Activated CD4-positive, alpha-beta T cell treated with anti-CD3 and anti-CD28 coated beads, Interleukin-10, Interleukin-2, amounts not matched to agents 100 ng/mL and 50 ng/mL, durations not matched to agents 16 hours and 8 hours (primary cell): Measurements from ENCODE around the gene MACROH2A1.
A peak's percentile ranks its signal among the peaks of the same experiment; 100 is the strongest.
"Not testable (repeated sequence)": the region's sequence is repeated elsewhere in the genome, so short reads cannot be mapped to it uniquely, and the experiment has no call there.

Experiments
- DNase-seq: peaks from one replicate; pipeline ENCODE4 v3.0.0-alpha.2; 2020

The MACROH2A1 gene

DNA sequence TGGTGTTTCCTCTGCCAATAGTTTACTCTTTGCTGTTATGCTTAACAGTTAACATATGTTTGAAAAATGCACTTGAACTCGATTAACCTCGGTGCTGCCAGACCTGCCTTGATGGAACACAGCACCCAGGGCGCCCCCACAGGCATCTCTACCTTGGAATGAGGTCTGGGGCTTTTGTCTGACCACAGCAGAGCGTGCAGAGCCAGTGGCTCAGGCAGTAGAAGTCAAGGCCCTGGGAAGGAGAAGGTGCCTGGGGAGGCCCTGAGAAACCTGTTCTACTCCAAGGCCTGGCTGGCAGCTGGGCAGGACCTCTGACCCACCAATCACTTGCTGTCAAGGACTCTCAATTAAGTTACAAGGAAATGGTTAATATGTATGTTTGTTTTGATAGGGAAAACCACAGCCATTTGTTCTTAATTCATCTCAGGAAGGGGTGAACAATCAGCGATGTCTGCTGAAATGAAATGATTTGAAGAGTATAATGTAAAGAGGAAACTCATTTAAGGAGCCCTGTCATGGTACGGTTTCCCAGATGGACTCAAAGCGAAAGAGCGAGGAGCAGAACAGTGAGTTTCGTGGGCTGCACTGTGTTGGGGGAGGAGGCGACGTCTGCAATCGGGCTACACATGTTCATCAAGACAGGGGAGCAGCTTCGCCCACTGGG lies 21.9 kb downstream of the MACROH2A1 start:
- peak; percentile 82 for DNase-seq

GRCh38 chr5:135375040-135375793 lies 23.8 kb downstream of the MACROH2A1 start:
- DNase-seq: no peak

DNA sequence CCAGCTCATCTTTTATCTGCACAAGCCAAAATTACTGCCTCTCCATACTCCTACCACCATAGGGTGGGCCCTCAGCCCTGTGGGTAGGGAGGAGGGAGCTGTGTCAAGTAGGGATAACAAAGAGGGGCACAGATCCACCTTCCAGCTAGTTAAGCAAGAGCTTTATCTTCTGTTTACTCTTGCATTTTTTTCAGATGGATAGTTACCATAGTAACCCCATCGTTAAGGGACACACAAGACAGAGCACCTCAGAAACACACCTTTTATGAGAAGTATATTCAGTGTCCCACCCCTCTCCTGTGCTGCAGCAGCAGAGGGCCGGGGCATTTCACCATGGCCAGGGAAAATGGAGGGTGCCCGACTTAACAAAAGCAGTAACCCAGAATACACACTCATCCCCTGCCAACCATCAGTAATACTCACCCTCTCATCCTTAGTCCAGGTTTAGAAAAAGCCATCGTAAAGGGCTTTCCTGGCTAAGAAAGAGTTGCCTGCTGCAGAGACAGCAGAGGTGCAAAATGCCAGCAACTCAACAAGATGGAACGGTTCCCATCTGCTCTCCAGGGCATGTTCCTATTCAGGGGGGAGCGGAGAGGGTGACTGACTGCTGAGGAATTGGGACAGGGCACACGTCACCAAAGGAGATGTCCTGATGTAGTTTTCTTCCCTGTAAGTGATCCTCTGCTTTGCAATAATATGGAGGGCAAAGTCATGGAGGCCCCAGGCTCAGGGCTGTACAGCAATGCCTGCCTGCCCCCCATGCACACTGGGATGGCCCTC lies 25.1 kb downstream of the MACROH2A1 start:
- DNase-seq: no peak

- peak; percentile 29 for DNase-seq
Measured at GRCh38 chr5:135372654-135373381, 26.2 kb downstream of the MACROH2A1 start.

- DNase-seq: no peak
Measured at GRCh38 chr5:135371622-135372232, 27.3 kb downstream of the MACROH2A1 start.

- DNase-seq: no peak
Measured at GRCh38 chr5:135369952-135370351, 29.1 kb downstream of the MACROH2A1 start.

- DNase-seq: no peak
Measured at GRCh38 chr5:135367554-135367953, 31.5 kb downstream of the MACROH2A1 start.

- no peak for DNase-seq
Measured at GRCh38 chr5:135367076-135367475, 32.0 kb downstream of the MACROH2A1 start.

DNA sequence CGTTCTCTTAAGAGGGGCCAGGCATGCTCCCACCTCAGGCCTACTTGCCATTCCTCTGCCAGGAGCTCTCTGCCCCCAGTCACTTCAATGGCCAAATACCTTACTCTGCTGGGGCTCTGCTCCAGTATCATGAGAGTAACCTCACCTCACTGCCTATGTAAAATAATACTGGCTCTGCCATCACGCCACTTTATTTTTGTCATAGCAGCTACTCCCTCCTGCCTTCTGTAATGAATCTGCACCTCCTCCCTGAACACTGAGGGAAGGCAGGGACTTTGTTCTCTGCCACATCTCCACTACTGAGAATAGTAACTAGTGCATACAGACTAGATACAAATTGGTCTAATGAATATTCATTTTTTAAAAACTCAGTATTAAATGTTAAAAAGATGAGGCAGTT lies 33.8 kb downstream of the MACROH2A1 start:
- no peak for DNase-seq

DNA sequence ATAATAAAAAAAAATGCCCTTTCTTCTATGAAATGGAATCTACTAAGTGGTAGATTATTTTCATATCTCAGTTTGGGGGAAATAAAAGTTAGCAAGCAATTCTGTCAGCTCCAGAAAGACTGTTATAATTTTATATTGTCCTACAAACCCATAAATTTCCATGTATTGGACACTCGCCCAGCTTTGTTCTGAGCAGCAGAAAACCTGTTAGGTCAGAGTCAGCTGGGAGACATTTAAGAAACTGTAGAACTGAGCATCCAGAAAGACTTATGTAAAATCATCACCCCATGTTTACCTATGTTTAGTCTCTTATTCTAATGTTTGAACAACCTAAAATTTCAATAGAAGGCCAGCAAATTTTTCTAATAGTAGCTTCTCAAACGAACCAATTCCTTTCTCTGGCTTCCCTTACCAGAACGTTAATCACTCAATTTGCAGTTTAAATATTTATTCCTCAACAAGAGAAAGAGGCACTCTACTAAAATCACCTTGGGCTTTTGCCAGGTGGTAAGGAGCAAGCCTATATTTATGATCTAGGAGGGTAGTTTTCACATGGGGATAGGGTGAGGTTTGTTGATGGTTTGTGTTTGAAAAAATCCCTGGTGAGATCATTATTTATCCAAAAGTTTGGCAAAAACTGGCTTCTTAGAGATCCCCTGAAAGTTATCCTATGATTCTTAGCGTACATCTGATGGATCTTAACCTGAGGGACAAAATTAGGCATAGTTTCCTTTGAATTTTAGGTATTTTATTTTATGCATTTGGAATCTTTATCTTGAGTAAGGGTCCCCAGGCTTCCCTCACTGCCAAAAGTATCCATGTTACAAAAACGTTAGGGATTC lies 34.4 kb downstream of the MACROH2A1 start:
- DNase-seq: no peak

DNA sequence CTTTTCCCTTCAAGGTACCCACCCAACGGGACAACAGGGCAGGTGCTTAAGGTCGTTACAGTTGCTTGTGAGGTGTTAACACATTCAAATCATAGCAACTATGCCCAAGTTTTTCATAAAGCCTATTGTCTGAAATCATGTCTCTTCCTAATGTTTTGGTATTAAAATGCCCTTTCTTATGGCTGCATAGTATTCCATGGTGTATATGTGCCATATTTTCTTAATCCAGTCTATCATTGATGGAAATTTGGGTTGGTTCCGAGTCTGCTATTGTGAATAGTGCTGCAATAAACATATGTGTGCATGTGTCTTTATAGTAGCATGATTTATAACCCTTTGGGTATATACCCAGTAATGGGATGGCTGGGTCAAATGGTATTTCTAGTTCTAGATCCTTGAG lies 35.7 kb downstream of the MACROH2A1 start:
- not testable (repeated sequence) for DNase-seq

- no peak for DNase-seq
Measured at GRCh38 chr5:135362102-135362501, 36.9 kb downstream of the MACROH2A1 start.

DNA sequence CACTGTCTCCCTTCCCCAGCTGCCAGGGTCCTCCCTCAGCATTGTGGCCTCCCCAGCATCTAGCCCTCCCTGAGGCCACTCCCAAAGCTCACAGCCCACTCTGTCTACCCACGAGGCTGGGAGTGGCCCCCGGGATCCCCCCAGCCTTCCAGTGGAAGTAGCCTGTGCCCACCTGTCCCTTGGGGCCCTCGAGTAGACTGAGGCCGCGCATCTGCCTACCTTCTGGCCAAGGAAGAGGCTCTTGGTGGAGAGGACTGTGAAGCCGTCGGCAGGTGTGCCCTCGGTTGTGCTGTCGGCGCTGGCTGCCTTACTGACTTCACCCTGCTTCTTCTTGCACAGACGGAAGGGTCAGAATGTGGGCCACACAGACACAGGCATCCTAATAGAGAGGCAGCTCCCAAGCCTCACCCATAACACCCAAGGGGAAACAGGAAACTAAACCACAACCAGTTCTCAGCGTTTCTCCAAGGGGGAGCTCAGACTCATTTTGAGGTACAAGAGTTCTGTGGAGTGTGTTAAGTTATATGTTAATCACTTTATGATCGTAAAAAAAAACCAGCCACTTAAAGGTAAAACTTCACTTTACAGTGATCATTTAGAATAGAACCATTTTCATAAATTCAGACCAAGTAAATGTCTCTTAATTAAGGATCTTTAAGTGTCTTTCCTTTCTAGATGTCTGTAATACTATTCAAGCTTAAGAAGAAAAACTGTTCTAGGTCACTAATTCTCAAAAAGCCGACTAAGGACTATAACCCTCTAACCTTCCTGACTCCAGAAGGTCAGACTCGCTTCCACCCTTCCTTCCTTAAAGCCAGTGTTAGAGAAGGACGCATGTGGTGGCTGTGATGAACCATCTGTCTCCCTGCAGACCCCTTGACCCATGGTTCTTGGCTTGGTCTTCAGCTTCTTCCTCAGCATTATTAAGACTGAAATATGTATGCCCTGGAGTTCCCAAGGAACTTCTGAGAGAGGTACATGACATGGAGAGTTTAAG lies 38.5 kb downstream of the MACROH2A1 start:
- no peak for DNase-seq

- no peak for DNase-seq
Measured at GRCh38 chr5:135359374-135360165, 39.5 kb downstream of the MACROH2A1 start.

DNA sequence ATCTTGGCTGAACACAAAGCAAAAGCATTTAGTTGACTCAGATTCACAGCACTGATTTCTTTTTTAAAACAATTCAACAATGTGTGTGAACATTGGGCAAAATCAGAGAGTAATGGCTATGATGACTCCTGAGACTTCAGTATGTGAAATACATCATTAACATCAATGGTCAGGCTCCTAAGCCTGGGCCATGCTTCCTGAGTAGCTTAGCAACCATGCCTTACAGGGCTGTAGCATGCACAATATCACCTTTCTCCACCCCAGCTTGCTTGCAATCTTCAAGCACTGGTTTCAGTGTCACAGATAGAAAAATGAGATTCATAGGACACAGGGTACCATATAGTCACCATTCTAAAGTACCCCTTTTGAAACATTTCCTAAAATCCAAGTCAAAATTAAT lies 41.3 kb downstream of the MACROH2A1 start:
- DNase-seq: no peak

DNA sequence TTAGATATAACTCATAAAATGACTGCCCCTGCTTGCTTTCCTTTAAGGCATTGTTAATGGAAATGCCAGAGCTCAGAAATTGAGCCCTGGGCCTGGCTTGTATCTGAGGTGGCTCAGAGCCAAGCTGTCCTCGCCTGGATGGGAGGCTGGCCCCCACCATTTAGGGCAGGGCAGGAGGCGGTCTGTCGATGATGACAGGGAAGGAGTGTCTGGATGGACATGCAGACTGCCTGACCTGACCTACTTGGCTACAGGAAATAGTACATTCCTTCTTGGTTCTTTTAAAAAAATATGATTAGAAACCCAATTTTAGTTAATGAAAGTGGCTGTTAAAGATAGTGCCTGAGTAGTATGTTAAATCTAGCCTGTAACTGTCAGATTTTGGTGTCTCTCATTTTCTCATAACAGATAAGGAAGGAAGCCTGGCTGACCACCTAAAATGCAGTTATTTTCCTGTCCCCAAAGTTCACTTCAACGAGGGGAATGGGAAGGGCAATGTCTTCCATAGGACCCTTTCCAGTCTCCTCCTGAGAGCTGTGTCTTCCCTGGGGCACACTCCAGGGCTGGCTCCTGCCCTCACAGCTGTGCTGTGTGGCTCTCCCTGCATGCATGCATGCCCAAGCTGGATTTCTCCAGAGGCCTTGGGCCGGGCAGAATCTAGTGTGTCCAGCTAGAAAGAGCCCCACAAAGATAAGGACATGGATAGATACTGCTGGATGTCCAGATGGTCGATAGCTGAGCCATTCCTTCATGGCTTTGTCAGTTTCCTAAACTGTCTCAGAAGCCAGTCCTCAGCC lies 42.3 kb downstream of the MACROH2A1 start:
- no peak for DNase-seq

DNA sequence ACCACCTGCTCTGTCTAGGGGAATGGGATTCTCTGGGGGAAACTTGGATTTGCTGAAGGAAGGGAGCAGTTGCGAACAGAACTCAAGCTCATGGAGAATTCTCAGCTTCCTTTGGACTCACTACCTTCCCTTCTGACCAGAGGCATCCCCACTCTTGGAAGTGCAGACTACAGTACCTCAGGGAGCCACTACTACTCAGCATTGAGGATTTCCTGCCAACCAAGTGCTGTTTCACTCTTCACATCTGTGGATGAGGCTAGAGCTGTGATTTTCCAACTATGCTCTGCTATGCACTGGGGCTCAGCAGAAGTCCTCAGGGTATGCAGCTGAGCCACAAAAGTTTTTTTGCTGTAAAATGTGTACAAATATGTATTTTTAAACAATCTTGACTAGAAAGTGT lies 43.9 kb downstream of the MACROH2A1 start:
- DNase-seq: no peak

DNA sequence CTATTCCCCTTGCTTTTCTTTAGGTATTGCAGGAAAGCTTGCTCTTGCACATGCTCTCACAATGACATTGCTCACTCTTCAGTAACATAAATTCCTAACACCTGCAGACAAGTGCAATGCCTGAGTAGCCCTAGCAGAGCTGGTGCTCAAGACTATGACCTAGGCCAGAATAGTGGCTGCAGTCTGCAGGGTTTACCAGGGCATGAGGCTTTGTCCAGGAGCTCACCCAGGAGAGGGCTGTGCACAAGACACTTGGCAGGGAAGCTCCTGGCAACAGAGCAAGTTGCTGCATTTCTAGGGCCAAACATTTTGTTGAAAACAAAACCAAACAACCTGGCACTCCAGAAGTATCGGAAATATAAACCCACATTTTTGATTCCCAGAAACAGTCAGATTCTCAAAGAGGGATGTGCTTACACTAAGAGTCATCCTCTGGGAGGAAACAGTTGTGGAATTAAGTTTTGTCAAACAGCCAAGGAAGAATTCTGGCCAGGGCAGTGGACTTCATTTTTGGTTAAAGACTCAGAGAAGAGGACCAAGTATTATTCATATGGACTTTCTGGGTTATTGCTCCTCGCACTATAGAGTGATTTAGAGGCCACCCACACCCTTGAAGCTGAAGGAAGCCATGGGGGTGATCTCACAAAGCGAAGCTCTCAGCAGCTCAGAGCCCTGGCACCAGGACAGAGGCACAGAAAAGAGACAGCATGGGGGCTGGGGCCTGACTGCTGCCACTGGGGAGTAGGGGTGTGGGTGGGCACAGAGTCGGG lies 44.9 kb downstream of the MACROH2A1 start:
- no peak for DNase-seq
